Heart right ventricle (tissue), 16 donors: ENCODE results near the gene CD2AP. TPM values are rescaled to one million over a fixed set of nuclear protein-coding genes. Genes with fewer than 3 reads are reported as not detected.

Experiments
- ATAC-seq, 8 donors: fragments of 200-7000 bp; cut with Tn5 transposase; one replicate each; pipeline ENCODE4 v1.9.1; 2020; ENCODE audit warnings: mild to moderate bottlenecking in 8 of 8, moderate library complexity in 8 of 8, moderate number of reproducible peaks in 1 of 8
- DNase-seq, 2 donors: peaks; one replicate each; pipeline ENCODE4 v3.0.0-alpha.2; 2020
- H3K27ac ChIP-seq, 10 donors: fragments of 200-600 bp; sonication (generic) in 2 of 10; one replicate each; pipeline versions ENCODE4 v1.5.0 to v1.8.0; 2020 to 2022; ENCODE audit warnings: mild to moderate bottlenecking in 3 of 10
- H3K27me3 ChIP-seq, 7 donors: fragments of 200-600 bp; one replicate each; pipeline ENCODE4 v1.8.0; 2021 to 2022; ENCODE audit warnings: mild to moderate bottlenecking in 2 of 7
- H3K36me3 ChIP-seq, 9 donors: fragments of 200-600 bp; sonication (generic) in 1 of 9; one replicate each; pipeline versions ENCODE4 v1.5.0 to v1.8.0; 2020 to 2022; ENCODE audit warnings: mild to moderate bottlenecking in 2 of 9
- H3K4me1 ChIP-seq, 9 donors: fragments of 200-600 bp; sonication (generic) in 1 of 9; one replicate each; pipeline versions ENCODE4 v1.5.0 to v1.8.0; 2020 to 2022; ENCODE audit warnings: mild to moderate bottlenecking in 4 of 9
- H3K4me3 ChIP-seq, 10 donors: fragments of 200-600 bp; sonication (generic) in 2 of 10; one replicate each; pipeline versions ENCODE4 v1.5.0 to v1.8.0; 2020 to 2022; ENCODE audit warnings: mild to moderate bottlenecking in 7 of 10, moderate library complexity in 2 of 10
- H3K9me3 ChIP-seq, 11 donors: fragments of 200-600 bp in 10 of 11; sonication (generic) in 2 of 11; one replicate each; pipeline versions ENCODE4 v1.5.0 to v1.8.0; 2013 to 2022; ENCODE audit warnings: mild to moderate bottlenecking in 2 of 11, control low read depth in 1 of 11, moderate library complexity in 1 of 11
- CTCF ChIP-seq, 9 donors: fragments of 200-600 bp; sonication (generic) in 2 of 9; IDR thresholded peaks; one replicate each; pipeline versions ENCODE4 v1.5.0 to v1.8.0; 2021 to 2022; ENCODE audit warnings: antibody characterized with exemption in 9 of 9, mild to moderate bottlenecking in 5 of 9, moderate library complexity in 1 of 9
- WGBS, 2 donors: extraction: QIAGEN DNeasy Blood & Tissue Kit; methylation state at CpG; one replicate each; pipeline ENCODE4 v1.1.7; 2013; ENCODE audit warnings: inconsistent platforms in 1 of 2; 5-methylcytosine and 5-hydroxymethylcytosine counted together
- intact Hi-C, 10 donors: fragments of 100-400 bp; cut with DNase I; formaldehyde crosslinking; loops; one replicate each; pipeline versions ENCODE4 v1.11.1 to v1.14.2; 2022
- polyA plus RNA-seq, 2 donors: library from polyadenylated mRNA; stranded (reverse); fragments of 200-250 nt; gene quantifications; one replicate each; pipeline ENCODE4 v1.2.3, GENCODE V29; 2013
- total RNA-seq, 10 donors: library from RNA; stranded (reverse); fragmentation: NEBNext Ultra II Directional in 3 of 10; extraction: Animal tissue kit (Norgen Biotek cat#: 25700) in 3 of 10; gene quantifications; one replicate each; pipeline versions ENCODE4 v1.2.1 to v1.2.4, GENCODE V29; 2021 to 2023
- donor health status: Arrhythmogenic right ventricular cardiomyopathy.
- donor health status: ischemic (EF 13 %, LVEDD 7.1; RV severe dilation, severe dysfunction).
- donor health status: healthy with polysubstance abuse.
- donor health status: DM: no; HTN: yes; CAD: no.
- donor health status: DM: no; HTN: no; CAD: no.
- donor health status: ischemic (EF 25% LVEDD 6.9; RV normal size, moderate dysfunction).
- donor health status: ischemic (EF 25% LVEDD 5.7; RV mildly dilated, moderate dysfunction).
- donor health status: healthy.
- donor health status: DM: yes; HTN: yes; CAD: no.
- donor health status: Ischemic cardiomyopathy.
- donor health status: ischemic (EF 35%, LVEDD 5.7; RV mildly dilated, moderate dysfunction).
- donor health status: nonischemic (EF 11% LVEDD 7.7; RV severe dilation, severe dysfunction).
- donor health status: DM: yes; HTN: yes; CAD: no.
- donor health status: PGD.
- donor health status: ischemic (EF 29% LVEDD 5.4; RV normal size, mild dysfunction).
- donor health status: nonischemic (EF 23%, LVEDD 6.1; RV moderate dilation, normal function).

Gene CD2AP
- total and polyA plus RNA-seq, 12 donors: 5.8 to 15.6 (median 10.8) TPM

GRCh38 chr6:47654255-47654654 lies 176.7 kb downstream of the CD2AP start:
- no peak for DNase-seq
- H3K4me3 ChIP-seq: no peak overlapping the region
- TF ChIP-seq CTCF (IDR thresholded peaks at IDR 0.05): no peak
- ATAC-seq: no peak
- H3K36me3 ChIP-seq: no peaks in the 10 kb centered on the region
- 78 to 87% methylated on average over 4 of the region's 4 CpGs for WGBS, 2 donors
- no peaks in the 10 kb centered on the region for H3K27me3 ChIP-seq
- intact Hi-C loops: loop anchor here in 2 of 10 donors (5.0 kb wide), 2 partner anchors 78 to 88 kb away; no protein-coding TSS in a partner anchor
- no peaks in the 10 kb centered on the region for H3K9me3 ChIP-seq
- no peak overlapping the region for H3K27ac ChIP-seq
- peaks cover 5 to 27% (median 17%) of the 10 kb centered on the region in 9 donors for H3K4me1 ChIP-seq

- H3K36me3 ChIP-seq: no peaks in the 10 kb centered on the region
- WGBS, 2 donors: 63 to 83% methylated on average over 7 of the region's 7 CpGs
- H3K4me1 ChIP-seq: peaks cover 3 to 20% (median 11%) of the 10 kb centered on the region in 9 donors
- ATAC-seq: peak in 5 of 8 donors; percentile 52 to 72 (median 70)
- no peak for TF ChIP-seq CTCF (IDR thresholded peaks at IDR 0.05)
- peak overlapping the region in 2 of 10 donors; percentile 19 to 32 for H3K4me3 ChIP-seq
- no peaks in the 10 kb centered on the region for H3K9me3 ChIP-seq
- H3K27ac ChIP-seq: no peak overlapping the region
- intact Hi-C loops: no loop called here
- peak in 1 of 2 donors; percentile 21 for DNase-seq
- H3K27me3 ChIP-seq: no peaks in the 10 kb centered on the region
Measured at GRCh38 chr6:47655719-47656595, 178.4 kb downstream of the CD2AP start.

- no peak overlapping the region for H3K4me3 ChIP-seq
- 75 to 89% methylated on average over 5 of the region's 5 CpGs for WGBS, 2 donors
- ATAC-seq (no peak), DNase-seq (no peak)
- intact Hi-C loops: no loop called here
- no peaks in the 10 kb centered on the region for H3K27me3 ChIP-seq
- H3K27ac ChIP-seq: no peak overlapping the region
- no peaks in the 10 kb centered on the region for H3K36me3 ChIP-seq
- no peaks in the 10 kb centered on the region for H3K9me3 ChIP-seq
- peaks cover 0 to under 1% (median 0%) of the 10 kb centered on the region in 9 donors for H3K4me1 ChIP-seq
- no peak for TF ChIP-seq CTCF (IDR thresholded peaks at IDR 0.05)
Measured at GRCh38 chr6:47661960-47662359, 184.4 kb downstream of the CD2AP start.

- Histone ChIP-seq H3K4me1 (no peaks in the 10 kb centered on the region), H3K27me3 (no peaks in the 10 kb centered on the region), H3K9me3 (no peaks in the 10 kb centered on the region), H3K27ac (no peak overlapping the region), H3K36me3 (no peaks in the 10 kb centered on the region), H3K4me3 (no peak overlapping the region)
- DNase-seq (no peak), ATAC-seq (no peak)
- TF ChIP-seq CTCF (IDR thresholded peaks at IDR 0.05): no peak
- 79 to 87% methylated on average over 12 to 13 of the region's 13 CpGs for WGBS, 2 donors
- intact Hi-C loops: no loop called here
Measured at GRCh38 chr6:47663462-47664216, 186.1 kb downstream of the CD2AP start.
